Bone marrow (tissue), 2 donors: Measurements from ENCODE around the gene FAM117A.

ENCODE experiments used
- DNase-seq, 2 donors: peaks; one replicate each; lab custom pipeline; 2025; lab: John Stamatoyannopoulos, UW

The FAM117A gene

DNA sequence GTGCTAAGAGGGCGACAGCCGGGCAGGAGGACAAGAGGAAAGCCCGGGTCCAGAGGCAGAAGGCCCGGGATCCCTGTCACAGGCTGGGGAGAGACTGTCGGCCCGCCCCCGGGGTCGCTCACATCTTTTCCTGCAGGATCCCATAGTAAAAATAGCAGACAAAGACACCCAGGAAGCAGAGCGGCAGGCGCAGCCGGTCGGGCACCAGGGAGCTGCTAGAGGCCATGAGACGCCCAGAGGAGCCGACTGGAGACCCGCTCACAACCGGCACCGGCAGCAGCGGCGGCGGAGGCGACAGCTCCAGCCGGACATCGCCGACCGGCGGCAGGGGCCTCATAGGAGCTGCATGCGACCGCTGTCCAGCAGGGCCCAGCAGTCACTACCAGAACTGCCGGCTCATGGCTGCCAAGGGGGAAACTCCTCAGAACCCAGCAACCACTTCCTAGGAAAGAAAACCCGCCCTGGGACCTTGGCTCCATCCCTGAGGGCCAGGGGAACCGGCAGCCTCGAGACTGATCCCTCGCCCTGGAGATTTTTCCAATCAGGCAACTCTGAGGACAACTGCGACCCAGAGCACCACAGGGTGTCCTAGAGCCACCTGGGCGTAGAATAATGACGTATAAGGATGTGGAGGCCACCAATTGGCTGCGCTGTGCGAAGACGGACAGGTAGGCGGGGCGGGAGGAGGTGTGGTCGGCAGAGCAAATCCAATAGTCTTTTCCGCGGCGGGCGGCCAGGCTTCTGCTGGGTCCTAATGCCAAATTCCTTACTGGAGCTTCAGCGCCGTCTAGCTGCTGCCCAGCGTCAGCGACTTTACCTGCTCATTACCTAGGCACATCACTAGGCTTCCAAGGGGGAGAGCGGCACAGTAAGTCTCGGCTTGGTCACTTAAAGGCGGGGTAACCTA is 56.1 kb downstream of the FAM117A start, which contains the start of gene SLC35B1:
TSS of gene SLC35B1 (minus strand) at position 357 of the 907 bp plus-strand sequence. CDS start at position 226, 131 bp downstream.
- peak; percentile 83 to 97 for DNase-seq

DNA sequence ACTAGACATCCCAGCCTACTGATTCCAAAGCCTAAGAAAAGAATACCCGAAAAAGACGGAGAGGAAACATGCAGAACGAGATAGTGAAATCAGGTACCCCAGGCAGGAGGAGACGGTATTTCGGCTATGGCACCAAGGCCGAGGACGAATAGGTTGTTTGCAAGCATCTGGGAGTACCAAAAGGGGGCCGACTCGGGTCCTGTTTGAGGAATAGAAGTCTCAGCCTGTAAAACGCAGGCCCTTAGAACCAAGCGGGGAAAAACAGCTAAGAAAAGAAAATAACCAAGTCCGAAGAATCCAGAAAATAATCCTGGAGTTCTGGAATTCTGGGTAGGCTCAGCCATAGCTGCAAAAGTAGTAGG is 56.7 kb downstream of the FAM117A start:
- DNase-seq: no peak

DNA sequence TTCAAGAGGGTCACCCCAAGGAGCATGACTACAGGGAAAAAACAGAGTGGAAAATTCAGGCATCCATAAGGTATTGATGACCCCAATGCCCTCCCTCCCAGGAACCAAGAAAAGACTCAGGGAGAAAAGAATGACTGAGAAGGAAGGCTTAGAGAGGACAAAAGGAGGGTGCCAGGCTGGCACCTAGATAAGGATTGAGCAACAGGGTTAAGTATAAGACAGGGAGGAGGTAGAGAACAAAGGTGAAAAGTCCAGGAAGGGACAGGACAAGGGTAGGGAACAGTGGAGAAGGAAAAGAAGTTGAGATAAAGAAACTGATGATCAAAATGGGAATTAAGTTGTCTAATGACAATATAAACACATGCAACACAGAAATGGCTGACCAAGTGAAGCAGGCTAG is 58.7 kb downstream of the FAM117A start:
- DNase-seq: no peak

DNA sequence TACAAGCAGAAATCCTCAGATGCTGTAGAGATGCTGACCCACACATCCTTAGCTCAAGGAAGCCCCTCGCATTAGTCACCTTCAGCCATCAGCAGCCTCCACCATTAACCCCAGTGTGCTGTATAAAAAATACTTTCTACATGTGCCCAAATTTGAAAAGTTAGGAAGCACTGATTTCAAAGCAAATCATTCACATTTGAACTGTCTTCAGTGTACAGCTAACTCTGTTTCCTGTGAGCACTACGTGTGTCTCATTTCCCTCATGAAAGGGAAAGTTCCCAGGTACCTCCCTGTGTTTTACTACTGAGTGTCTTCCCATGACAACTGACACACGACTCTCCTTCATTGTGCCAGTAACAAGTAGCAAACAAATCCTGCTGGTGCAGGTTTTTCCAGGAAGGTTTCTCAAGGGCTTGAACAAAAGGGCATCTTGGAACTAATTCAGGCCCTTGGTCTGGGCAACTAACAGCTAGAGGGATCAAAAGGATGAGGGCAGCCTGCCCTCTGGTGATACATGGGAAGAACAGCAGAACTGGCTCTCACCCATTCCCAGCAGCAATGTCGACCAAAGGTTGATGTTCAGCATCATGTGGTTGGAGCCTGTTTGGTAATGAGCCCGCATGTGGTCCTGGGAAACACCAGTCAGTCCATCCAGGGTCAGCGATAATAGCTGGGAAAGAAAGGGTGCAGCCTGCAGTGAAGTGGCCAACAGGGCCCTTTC is 60.2 kb downstream of the FAM117A start:
- peak in 1 of 2 donors; percentile 62 for DNase-seq

DNA sequence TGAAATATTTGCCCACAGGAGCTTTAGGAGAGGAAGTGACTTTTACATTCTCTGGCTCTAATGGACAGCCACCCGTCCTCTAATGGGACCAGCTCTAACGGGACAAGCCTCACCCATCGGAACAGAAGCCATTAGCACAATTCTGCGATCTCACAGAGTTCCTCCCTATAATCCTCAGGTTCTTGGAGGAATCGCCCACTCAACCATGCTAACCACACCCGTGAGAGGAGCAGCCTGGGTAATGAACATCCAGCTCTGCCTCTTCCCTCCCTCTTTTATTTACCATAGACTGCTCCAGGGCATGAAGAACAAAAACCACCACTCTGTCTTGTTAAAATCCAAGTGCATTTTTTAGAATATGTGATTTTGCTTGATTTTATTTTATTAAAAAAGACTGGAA is 63.0 kb downstream of the FAM117A start:
- no peak for DNase-seq

DNA sequence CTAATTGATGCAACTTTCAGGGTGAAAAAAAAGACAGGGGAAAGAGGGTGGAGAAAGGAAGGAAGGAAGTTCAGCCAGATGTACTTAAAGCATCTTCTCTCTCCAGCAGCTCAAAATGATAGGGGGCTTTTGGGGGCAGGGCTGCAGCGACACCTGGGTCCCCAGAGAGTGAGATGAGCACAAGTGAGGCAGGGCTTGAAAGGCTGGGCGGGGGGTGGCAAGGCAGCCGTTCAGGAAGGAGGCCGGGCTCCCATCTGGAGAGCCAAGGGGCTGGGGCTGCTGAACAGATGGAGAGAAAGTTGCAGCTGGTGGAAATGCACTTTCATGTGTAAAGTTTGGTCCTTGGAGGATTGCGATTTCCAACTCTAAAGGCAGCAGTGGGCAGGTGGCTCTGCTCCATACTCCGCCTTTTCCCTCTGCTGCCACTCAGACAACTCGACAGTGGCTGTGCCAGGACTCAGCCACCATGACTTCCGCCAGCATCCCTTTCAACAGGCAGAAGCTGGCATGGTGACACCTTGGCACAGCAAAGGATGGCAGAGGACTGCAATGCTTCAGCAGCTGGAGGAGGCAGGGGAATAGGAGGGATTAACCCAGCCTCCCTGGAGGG is 63.9 kb downstream of the FAM117A start:
- no peak for DNase-seq

DNA sequence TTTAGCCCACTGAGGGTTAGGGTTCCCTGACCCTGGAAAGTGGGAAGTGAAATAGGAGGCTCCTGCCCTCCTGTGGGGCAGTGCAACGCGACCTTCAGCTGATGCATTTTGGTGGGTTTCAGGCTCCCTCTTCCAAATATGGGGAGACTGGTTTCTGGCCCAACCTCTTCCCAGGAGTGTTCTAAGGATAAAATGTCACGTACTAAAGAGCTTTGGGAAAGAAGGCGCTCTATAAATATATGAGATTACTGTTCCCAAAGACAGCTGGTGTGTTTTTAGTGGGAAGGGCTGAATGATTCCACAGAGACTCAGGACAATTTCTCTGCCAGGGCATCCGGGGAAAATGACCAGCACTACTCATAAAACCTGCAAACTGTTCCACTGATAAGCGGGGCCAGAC is 65.9 kb downstream of the FAM117A start:
- no peak for DNase-seq

DNA sequence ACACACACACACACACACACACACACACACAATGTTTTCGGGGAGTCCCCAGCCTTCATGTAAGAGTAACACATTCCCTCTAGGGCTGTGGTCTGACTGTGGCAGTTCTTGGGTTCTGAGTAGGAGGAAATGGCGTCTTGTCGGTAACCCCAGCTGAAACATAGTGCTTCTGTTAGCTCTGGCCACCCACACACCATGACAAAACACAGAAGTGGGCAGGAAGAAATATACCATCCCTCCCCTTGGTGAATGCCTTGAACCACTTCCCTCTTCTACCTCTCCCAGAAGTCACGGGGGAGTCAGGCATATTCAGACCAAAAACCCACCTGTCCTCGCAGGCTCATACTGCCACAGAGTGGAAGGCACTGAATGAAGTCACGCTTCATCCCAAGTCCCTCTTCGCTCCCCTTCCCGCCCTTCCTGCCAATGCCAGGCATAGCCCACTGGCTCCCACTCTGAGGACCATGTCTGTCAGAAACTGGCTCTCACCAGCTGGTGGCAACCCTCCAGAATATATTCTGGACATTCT is 67.6 kb downstream of the FAM117A start:
- peak in 1 of 2 donors; percentile 71 for DNase-seq

DNA sequence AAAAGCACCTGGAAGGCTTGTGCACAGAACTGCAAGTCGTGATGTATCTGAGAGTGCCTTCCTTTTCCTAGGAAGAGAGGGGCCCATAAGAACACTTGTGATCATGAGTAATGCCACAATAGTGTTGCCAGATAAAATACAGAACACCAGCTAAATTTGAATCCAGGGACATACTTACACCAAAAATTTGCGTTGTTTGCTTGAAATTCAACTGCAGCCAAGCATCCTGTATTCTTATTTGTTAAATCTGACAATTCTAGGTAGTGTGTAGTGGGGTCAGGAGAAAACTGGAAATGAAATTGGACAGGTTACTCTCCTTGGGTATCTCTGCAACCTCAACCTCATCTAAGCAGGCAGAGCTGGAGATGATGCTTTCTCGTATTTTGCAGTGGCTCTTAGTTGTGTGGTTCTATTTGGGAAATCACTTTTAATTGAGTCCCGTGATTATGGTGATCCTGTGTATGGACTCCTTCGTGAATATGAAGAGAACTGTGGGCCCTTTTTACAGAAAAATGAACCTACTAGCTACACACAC is 68.2 kb downstream of the FAM117A start:
- DNase-seq: no peak

DNA sequence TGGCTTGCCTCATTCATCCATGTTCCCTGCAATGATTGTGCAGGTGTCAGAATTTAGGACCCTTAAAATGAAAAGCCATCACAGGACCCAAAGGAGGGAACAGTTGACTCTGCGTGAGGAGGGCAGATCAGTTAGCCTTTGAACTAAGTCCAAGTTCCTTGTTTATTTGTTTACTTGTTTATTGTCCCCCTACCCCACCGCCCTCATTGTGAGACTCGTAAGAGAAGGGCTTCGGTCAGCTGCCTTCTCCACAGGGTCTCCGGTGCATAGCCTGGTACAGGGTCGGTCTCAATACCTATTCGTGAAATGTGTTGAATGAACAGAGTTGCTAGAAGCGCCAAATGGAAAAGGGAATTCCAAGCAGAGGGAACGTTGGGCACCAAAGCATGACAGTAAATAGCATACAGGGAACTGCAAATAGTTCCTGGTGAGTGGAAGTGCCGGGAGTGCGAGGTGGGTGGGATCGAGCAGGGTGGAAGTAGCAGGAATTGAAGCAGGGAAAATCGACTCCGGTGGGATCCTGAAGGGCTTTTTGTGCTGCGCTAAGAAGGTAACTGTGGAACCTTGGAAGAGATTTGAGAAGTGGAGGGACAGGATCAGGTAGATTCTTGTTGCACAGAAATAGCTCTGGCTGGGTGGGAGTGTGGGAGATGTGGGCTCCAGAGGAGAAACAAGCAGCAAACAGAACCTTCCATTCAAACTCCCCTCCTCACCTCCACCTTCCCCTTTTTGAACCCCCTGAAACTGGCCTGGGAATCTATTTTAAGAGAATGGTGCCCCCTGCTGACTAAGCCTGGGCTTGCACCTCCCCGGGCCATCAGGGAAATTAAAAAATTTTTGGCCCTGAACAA is 68.9 kb downstream of the FAM117A start:
- DNase-seq: peak; percentile 12 to 64

DNA sequence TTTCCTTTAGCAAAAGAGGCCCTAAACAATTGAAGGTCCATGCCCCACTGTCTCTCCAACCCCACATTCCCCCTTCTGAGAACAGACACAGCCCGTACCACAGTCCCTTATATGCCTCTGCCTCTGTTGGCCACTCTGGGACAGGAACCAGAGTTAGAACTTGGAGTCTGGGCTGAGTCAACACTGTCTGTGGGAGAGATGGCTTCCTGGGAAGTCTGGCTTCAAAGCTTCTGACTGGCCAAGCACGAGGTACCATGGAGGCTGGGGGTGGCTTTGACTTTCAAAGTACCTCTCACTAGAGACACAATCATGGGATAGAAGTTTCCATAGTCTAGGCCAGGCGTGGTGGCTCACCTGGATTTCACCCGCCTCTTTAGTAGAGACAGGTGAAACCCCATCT is 71.2 kb downstream of the FAM117A start:
- no peak for DNase-seq

DNA sequence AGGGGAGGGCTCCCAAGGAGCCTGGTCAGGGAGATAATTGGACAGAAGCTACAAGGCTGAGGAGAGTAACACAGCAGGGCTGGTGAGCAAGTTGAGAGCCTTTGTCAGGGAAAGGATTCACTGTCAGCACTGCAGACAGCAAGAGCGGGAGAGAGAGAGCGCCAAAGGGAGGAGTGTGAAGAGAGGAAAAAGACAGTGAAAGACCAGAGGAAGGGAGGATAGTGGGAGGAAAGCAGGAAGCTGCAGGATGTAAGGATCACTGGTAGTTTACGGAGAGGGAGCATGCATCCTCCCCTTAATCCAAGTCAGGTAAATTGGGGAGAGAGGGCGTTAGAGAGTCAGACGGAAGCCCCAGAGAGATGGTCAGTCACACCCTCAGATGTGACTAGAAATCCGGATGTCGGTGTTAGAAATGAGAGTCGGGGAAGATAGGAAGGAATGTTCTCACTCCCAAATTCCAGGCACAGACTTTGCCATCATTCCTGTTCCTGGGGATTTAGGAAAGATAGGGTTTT is 72.2 kb downstream of the FAM117A start:
- no peak for DNase-seq

DNA sequence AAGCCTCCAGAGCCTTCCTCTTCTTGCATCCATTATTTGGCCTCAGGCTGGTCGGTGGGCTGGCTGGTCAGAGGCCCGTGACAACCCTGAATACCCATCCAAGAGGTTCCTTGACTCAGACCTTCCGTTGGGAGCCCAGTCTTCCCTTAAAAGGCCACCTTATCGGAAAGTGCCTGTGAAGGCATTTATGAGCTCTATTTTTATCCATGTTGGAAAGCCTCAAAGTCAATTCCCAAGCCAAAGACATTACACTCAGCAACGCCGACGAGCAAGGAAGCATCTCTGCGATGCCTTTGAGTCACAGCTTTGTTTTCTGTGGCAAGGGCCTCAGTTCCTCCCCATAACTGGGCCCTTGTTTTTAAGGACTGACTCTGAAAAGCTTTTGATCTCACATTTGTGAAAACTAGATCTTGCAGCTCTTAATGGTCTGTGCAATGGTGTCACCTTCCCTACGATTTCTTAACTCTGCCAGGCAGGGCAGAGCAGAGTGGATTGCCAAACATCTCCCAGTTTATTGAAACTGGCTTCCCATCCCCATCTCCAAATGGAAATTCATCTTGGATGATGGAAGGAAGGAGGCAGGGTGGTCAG is 72.8 kb downstream of the FAM117A start:
- no peak for DNase-seq

DNA sequence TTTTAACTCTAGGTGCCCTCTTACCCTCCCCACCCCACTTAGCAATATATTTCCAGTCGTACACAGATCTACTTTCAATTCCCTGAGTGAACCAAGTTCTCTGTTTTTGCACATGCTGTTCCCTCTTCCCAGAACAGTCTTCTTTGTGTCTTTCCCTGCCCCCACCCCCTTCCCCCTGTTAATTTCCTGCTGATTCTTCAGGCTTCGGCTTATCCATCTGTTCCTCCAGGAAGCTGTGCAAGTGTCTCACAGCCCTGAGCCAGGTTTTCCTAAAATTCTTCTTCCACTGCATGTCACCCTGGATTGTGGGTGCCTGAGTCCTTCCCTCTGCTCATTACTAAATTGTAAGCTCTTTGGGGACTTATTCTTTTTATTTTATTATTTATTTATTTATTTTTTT is 73.7 kb downstream of the FAM117A start:
- DNase-seq: no peak

DNA sequence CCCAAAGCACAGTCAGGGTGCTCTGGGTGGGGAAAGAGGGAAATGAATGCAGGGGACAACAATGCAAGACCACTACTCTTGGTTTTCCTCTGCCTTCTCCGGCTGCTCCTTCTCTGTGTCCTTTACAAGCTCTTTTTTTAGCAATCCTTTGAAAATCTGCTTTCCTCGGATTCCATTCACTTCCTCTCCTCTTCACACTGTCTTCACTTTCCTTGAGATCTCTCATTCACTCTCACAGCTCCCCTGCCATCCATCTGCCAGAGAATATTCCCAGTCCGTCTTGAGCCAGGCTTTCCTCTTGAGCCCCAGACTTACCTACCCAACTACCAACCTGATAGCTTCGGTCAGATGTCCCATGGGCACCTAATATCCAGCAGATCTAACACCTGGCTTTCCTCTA is 75.1 kb downstream of the FAM117A start:
- no peak for DNase-seq

DNA sequence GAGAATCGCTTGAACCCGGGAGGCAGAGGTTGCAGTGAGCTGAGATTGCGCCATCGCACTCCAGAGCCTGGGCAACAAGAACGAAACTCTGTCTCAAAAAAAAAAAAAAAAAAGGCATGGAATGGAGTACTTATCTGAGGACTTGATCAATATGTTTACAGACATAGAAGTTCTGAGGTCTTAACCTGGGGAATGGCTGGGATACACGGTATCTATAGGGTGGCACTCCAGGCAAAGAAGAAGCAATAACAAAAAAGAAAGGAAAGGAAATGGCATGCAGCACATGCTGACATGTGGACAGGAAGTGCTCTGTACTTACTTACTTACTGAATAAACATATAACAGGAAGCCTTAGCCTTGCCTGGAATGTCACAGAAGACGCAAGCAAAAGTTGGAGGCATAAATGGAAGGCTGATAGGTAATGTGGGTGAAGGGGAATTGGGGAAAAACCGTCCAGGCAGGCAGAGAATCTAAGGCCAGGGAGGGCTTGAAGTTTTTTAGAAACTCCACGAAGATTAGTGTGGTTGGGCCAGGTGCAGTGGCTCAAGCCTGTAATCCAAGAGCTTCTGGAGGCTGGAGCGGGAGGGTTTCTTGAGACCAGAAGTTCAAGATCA is 75.9 kb downstream of the FAM117A start:
- DNase-seq: peak in 1 of 2 donors; percentile 67

DNA sequence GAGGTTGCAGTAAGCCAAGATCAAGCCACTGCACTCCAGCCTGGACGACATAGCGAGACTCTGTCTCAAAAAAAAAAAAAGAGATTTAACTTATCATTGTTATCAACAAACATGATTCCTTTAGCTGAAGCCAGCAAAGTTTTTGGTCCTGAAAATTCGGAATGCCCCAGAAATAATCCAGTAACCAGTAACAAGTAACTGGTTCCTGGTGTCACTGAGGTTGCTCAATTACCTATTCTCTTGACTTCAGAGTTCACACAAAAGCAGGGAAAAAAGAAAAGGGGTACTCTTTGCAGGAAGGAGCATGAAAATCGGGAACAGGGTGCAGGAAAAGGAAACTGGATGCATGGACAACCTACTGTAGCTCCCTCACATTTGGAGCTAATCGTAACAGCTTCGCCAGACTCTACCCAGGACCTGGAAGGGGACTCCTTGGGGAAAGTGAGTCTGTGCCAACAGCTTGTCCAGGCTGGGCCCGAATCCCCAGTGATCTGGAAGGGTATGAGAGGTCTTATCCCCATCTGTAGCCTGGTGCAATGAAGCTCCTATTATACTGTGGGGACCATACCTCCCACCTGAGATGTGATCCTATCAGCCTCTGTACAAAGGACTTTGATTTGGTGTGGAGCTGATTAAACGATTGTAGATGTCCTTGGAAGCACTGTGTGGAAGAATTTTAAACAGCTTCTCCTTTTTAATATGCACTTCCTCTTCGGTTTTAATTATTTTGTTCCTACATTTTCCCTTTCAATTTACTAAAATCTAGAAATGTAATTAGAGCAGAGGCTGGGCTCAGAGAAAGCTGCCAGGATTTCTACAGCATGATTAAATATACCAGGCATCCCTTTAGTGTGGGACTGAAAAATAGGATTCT is 82.6 kb downstream of the FAM117A start:
- no peak for DNase-seq

DNA sequence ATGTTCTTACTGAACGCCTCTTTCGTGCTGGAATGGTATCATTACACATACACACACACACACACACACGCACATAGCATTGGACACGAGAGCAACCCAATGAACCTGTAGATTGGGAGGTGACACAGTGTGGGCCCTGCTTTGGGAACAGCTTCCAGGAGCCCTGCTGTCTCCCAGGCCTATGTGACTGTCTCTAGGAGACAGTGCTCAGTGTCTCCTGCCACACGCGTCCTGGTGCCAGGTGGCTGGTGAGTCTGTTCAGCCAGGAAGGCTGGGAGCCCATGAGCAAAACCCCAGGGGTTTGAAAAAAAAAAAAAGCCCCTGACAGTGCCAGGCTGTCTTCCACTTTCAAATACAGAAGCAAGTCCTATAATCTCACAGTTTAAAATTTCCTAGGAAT is 83.6 kb downstream of the FAM117A start:
- DNase-seq: no peak
